ENCODE data around the gene KRT7.
"Not testable (repeated sequence)": the region's sequence is repeated elsewhere in the genome, so short reads cannot be mapped to it uniquely, and the experiment has no call there.

KRT7 gene

DNA sequence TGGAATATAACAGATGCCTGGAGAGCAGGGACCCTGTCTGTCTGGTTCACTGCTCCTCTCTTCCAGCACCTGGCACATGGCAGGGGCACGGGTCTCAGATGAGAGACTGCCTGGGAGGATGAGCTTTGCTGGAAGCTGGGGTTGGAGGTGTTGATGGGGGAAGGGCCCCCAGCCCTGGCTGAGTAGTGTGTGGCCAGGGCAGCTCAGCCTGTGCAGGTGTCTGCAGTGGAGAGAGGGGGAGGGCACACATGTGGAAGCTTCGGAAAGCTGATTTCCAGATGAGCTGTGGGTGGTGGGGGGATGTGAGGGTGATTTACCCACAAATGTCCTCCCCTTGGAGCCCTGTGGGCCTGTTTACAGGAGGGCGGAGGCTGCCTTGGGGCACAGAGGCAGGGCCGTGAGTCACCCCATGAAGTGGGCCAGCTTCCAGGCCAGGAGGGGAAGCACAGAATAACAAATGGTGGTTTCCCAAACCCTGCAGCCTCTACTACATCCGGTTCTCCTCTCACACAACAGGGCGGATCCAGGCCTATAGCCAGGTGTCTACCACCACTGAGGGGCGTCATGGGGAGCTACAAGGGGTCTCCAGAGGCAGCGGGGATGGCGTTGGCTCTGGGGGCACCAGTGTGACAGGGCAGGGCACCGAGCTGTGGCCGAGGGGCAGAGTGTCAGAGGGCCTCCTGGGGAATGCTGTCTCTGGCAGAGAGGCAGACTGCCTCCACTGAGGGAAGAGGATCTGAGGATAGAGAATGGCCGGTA lies 11.0 kb downstream of the KRT7 start:
- peak; percentile 80 for DNase-seq (ENCODE audit: low spot score)
- peak; percentile 83 for FAIRE-seq

DNA sequence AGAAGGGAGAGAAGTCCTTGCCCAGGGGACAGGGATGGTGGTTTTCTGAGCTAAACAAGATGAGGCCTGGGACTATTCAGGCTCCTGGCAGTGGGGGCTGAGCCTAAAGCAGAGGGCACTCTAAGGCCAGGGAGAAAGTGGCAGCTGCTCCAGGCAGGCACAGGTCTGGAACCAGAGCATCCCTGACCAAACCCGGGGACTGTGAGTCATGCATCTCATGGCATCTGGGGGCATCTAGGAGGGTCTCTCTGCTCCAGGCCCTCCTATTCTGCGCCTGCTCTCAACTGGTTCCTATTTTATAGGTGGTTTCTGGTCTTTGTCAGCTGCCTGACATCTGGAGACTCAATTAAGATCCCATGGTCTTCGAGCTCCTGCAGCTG lies 11.6 kb downstream of the KRT7 start:
- FAIRE-seq (no peak), DNase-seq (ENCODE audit: low spot score) (no peak)

DNA sequence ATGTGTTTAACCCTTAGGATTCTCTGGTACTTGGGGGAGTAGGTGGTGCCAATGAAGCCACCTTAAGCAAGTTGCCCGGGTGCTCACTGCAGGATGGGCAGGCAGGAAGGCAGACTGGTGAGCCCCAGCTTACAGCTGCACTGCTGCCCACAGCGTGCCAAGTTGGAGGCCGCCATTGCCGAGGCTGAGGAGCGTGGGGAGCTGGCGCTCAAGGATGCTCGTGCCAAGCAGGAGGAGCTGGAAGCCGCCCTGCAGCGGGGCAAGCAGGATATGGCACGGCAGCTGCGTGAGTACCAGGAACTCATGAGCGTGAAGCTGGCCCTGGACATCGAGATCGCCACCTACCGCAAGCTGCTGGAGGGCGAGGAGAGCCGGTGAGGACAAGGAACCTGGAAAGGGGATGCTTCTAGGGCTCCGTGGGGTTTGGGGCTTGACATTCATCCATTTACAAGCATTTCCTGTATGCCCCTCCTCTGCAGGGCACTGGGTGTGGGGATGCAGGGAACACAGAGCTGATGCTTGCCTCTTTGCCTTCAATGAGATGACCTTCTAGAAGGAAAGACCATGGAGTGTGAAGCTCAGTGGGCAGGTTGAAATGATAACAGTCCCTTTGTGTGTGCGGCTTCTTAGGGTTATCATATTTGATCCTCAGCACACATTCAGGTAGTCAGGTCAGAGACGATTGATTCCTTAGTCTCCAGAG lies 12.4 kb downstream of the KRT7 start:
- FAIRE-seq, result no peak
- no peak for DNase-seq (ENCODE audit: low spot score)

DNA sequence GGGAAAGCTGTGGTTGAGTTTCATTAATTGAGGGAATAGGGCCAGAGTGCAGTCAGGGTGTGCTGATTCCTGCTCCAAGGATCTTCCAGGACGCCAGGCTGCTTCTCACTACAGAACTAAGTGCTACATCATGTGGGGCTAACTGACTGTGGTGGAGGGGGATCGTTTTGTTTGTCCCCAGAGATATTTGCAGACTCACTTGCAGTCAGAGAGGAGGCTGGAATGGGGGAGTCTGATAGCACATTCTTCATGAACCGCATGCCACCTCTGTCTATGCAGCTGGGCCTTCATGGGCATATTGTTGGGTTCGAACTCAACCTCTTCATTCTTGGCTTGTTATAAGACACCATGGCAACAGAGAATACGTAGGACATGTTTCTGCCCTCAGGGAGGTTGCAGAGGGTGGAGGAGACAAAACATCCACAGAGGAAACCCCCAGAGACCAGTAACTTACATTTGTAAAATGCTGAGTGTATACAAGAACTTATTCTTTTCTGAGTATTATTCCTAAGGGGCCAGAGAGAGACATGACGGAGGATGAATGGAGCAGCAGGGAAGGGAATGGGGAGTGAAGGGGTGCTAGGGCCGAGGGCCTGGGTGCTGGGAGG lies 13.0 kb downstream of the KRT7 start:
- FAIRE-seq, result no peak
- DNase-seq (ENCODE audit: low spot score), result no peak

DNA sequence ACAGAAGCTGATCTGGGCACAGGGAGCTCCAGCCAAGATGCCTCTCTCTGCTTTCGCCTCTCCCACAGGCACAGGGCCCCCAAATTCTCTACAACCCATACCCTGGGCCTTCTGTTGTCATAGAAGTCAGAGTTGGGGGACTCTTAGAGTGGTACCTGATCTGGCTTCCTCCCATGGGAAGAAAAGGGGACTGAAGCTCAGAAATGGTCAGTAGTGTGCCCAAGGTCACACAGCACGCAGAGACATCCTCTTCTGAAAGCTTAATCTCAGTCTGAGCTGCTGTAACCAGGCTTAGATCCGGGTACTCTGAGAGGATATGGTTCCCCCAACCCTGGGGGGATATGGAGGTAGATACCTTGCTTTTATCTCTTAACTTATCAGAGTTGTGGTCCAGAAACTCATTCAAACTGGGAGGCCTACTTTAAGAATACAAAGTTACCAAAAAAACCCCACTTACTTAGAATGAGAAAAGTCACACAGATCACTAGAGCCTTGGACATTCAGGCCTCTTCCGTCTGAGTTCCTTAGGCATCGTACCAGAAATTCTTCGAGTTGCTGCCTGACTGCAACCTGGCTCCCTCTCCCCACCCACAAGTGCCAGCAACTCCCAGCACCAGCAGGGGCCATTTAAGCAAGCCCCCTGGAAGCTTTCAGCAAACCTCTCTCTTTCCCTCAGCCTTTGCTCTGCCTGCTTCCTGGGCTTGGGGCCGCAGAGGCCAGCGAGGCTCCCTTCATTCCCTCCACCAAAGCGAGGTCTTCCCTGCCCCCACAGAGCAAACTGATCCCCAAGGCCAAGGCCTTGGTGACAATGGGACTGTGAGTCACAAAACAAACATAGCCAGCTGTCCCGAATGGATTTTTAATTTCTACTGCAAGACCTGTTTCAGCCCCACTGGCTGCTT lies 13.9 kb downstream of the KRT7 start:
- FAIRE-seq, result no peak
- DNase-seq (ENCODE audit: low spot score), result peak; percentile 10

DNA sequence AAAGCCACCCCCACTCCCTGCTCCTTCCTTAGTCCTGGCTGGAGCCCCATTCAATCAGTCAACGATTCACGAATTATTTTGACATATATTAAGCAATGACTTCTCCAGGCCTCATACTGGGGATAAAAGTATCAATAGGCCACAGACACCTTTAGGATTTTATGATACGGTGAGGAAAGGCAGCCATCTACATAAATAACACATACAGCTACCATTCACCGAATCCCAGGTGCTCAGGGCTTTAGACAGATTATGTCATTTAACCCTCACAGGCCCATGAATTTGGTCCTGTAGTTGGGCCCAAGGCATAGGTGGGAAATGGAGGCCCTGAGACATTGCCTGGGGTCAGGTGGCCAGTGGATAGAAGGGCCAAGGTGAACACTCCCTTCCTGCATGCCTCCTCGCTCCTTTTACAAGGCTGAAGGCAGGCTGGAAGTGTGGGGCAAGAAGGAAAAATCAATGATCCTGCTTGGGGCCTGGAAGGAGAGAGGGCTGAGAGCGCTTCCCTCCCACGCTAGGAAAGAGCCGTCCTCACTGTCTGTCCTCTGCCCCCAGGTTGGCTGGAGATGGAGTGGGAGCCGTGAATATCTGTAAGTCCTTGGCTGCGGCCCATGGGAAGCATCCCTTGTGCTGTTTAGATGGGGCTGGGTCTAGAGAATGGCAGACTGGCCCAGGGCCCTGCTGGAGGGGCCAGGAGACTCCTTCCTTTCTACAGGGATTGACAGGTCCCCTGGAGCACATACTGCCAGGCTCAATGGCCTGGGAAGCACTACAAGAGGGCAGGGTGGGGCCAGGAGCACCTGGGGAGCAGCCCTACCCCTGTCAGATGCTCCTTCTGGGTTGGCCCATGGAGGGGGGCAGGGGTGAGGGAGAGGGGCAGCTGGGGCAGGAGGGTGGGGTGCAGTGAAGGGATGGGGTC lies 14.8 kb downstream of the KRT7 start:
- FAIRE-seq (no peak), DNase-seq (ENCODE audit: low spot score) (no peak)

DNA sequence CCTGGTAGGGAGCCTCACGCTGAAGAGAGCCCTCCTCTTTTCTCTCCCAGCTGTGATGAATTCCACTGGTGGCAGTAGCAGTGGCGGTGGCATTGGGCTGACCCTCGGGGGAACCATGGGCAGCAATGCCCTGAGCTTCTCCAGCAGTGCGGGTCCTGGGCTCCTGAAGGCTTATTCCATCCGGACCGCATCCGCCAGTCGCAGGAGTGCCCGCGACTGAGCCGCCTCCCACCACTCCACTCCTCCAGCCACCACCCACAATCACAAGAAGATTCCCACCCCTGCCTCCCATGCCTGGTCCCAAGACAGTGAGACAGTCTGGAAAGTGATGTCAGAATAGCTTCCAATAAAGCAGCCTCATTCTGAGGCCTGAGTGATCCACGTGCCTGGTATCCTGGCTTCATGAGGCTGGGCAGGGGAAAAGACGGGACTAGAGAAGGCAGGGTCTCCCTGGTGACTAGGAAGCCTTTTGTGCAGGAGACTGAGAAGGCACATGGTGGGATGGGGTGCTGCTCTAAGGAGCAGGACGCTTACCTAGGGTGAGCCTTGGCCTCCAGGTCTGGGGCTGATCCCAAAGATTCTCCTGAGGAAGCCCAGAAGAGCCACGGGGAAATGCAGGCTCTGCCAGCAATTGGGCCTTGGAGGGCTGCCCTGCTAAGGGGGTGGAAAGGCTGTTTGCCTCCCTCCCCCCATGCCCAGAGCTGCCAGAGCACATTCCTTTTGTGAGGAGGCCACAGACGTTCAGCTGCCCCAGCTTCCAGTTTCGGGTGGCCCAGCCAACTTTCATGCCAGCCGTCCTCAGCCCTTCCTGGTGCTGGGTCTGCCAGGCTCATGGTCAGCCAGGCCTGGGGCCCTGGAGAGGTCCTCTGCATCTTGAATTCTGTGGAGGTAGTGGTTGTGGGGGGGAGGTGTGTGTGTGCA lies 15.8 kb downstream of the KRT7 start:
- FAIRE-seq, result no peak

DNA sequence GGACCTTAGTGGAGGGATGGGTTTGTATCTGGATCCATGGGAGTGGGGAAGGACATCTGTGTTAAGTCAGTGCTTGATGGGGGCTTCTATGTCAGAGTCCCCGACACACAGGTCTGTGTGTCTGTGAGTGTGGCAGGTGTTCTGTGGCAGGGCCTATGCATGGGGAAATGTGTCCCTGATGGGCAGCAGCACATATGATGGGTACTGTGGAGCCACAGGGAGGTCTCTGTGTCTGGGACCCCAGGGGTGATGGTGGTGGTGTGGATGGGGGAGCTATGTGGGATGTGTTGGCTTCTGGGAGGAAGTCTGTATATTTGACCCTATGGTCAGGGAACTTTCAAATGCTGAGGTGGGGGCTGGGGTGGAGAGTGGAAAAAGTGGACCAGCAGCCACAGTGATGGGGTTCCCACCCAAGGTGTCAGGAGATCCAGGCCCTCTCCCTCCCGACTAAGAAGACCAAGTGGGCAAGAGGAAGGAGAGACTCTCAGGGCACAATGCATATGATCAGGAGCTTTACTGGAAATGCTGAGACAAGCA lies 16.5 kb downstream of the KRT7 start:
- no peak for DNase-seq (ENCODE audit: low spot score)
- FAIRE-seq, result no peak

More for the DNA sequence above, 15.8 kb downstream of the KRT7 start:
- DNase-seq (ENCODE audit: low spot score), result no peak

DNA sequence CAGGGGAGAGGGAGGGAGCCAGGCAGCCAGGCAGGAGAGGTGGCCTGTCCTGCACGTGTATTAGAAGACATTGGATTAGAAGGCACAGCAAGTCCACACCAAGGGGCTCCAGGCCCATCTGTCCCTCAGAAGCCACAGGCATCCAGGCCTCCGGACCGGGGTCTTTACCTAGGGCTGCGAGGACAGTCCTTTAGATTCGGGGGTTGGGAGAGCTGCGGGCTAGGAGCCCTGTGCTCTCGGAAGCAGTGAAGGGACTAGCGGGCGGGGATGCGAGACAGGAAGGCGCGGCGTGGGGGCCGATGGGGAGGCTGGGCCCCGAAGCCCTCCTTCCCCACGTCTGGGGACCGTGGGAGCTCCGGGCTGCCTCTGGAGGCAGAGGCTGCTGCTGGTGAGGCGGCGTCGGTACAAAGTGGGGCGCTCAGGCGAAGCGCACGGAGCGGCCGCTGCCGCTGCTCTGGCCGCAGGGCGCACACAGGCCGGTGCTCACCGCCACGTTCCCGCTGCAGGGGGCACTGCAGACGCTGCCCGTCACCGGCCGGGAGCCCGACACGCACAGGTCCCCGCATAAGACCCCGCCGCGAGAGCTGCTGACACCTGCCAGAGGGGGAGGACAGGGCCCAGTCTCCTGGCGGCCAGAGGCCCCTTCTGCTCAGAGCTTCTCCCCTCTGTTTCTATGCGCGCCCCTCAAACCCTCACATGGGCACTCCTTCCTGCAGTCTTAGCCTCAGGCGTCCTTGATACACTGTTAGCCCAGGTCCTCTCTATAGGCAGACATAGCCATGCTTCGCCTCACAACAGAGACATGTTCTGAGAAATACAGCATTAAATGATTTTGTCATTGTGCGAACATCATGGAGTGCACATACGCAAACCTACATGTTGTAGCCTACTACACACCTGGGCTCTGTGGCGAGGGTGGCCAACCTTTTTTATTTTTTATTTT lies 17.3 kb downstream of the KRT7 start:
- FAIRE-seq (no peak), DNase-seq (ENCODE audit: low spot score) (no peak)

DNA sequence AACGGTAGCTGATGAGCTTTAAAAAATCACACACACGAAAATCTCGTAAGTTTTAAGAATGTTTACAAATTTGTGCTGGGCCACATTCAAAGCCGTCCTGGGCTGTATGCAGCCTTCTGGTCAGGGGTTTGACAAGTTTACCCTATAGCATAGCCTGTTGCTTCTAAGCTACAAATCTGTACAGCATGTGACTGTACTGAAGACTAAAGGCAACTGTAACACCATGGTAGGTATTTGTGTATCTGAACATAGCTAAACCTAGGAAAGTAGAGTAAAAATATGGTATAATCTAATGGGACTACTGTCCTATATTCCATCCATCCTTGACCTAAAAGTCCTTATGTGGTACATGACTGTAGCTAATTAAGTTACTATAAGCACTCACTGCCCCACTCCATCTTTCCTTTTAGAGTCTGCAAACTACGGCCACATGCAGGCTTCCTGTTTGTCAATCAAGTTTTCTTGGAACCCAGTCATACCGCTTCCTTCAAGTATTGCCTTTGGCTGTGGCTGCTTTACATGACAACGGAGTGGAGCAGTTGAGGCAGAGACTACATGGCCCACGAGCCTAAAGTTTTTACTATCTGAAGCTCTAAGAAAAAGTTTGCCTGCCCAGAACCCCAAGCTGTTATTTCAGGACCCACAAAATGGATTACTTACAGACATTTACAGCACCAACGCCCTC lies 18.5 kb downstream of the KRT7 start:
- DNase-seq (ENCODE audit: low spot score), result no peak

DNA sequence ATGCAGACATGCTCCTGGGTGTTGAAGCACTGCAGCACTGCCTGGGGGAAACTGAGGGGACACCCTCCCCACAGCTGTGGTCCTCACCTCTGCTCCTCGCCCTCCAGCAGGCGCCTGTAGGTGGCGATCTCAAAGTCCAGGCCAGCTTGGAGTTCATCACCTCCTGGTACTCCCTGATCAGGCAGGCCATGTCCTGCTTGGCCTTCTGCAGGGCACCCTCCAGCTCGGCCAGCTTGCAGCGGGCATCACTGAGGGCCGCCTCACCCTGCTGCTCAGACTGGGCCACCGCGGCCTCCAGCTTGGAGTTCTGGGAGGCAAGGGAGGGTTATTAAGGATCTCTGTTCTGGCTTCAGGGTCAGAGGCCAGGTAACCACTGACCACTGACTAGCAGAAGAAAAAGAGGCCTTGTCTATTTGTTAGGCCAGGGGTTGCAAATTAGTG lies 19.2 kb downstream of the KRT7 start:
- FAIRE-seq; DNase-seq (ENCODE audit: low spot score): not testable (repeated sequence)

More for the DNA sequence above, 18.5 kb downstream of the KRT7 start:
- no peak for FAIRE-seq

DNA sequence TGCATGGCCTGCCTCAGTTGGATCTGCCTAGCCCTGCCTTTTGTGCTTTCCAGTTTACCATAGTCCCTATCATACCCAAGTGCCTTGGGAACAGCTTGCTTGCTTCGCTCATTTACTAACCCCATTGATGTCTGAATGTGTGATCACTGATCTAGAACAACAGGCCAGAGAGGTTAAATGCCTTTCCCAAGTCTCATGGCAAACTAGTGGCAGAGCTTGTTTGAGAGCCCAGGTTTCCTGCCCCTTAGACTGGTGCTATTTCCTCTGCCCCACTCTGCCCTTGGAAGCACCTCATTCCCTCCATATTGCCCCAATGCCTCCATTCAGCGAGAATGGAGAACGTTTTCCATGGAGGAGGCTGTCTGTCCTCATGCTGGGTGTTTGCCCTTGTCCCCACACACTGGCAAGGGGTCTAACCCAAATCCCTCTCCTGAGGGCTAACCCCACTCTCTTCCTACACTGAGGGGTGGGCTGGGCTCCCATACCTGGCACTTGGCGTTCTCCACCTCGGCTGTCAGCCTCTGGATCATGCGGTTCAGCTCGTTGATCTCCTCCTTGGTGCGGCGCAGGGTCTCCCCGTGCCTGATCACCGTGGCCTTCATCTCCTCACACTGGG lies 19.8 kb downstream of the KRT7 start:
- FAIRE-seq (peak; percentile 82), DNase-seq (ENCODE audit: low spot score) (peak; percentile 80)

DNA sequence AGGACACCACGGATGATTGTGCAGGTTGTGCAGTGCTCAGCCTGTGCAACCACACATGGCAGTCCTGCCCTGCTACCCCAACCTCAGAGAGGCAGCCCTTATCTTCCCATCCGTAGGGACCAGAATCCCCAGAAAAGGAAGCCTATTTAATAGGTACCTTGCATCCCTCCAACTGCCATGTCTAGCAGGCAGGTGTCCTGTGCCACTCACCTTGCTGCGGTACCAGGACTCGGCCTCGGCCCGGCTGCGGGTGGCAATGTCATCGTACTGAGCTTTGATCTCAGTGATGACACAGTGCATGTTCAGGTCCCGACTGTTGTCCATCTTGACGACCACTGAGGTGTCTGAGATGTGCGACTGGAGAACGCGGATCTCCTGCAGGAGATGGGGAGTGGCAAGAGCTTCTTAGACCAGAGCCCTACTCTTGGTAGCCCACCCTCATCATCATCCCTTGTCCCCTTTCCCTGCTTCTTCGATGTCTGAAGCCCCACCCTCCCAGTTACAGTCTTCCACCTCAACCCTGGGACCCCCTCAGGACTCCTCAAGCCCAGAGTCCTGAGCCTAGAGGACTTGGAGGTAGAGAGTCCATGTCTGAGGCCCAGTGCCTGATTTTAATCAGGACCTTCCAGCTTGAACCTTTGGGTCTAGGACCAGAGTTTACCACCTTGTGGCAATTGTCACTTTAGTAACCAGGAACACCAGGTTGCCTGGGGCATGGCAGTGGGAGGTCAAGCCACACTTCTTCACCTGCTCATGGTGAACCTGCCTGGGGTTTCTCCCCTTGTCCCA lies 20.5 kb downstream of the KRT7 start:
- DNase-seq (ENCODE audit: low spot score) (no peak), FAIRE-seq (no peak)

DNA sequence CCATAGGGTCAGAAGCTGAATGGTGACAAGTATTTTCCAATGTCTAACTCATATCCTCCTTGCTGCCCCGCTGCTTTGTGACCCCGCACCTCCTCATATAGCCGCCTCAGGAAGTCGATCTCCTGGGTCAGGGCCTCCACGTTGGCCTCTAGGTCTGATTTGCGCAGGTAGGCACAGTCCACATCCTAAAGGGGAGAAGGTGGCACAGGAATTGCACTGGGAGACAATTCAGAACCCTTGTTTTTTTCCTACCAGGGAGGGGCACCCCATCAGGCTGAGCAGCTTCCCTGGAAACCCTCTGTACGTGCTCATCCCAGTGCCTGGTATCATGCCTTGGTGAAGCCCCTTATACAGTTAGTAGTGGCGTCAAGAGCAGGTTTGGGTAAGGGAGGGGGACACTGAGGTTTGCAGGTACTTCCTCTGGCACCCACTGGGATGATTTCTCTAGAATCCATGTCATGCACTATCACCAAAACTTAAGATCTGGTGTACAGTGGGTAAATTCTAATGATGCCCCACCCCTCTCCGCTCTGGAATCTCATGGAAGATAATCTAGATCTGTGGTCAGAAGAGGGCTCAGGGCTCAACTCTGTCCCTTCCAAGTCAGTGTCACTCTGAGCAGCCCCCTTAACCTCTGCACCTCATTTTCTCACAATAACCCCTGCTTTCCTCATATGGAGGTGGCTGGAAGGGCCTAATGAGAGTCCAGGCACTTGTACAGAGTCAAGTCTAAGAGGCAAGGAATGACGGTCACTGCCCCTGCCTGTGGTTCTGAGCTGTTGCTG lies 21.3 kb downstream of the KRT7 start:
- FAIRE-seq, result no peak
- no peak for DNase-seq (ENCODE audit: low spot score)
